A549 (cell line): Measurements from ENCODE around the gene SYNJ1. TPM values are rescaled to one million over a fixed set of nuclear protein-coding genes. Genes with fewer than 3 reads are reported as not detected.

Experiments
- ATAC-seq, 2 experiments: fragments of 200-7000 bp in 1 of 2; fragments of >200 bp in 1 of 2; cut with Nextera tagmentation in 1 of 2; cut with Tn5 transposase in 1 of 2; 3 replicates each; pipeline versions ENCODE4 v1.8.0 to v1.9.1; 2018 to 2020; ENCODE audit warnings: mild to moderate bottlenecking in 1 of 2, moderate library complexity in 1 of 2
- CTCF ChIA-PET: fragments of 300-600 bp; sonication (Branson Sonifier 250); formaldehyde crosslinking; extraction: SDS; loops from one replicate; lab custom pipeline; 2021; ENCODE audit warnings: antibody characterized with exemption, inconsistent platforms; lab: Yijun Ruan, JAX
- POLR2A ChIA-PET: fragments of 350-600 bp; formaldehyde crosslinking; extraction: SDS; loops from one replicate; lab custom pipeline; 2021; ENCODE audit warnings: antibody characterized with exemption, inconsistent platforms; lab: Yijun Ruan, JAX
- DNase-seq, 2 experiments: peaks; one replicate each; pipeline versions ENCODE4 v3.0.0 to v3.0.0-alpha.2; 2011 to 2016; ENCODE audit warnings: low read depth in 1 of 2, low spot score in 1 of 2
- FAIRE-seq: peaks from 2 replicates; lab custom pipeline; 2011; peaks lifted over from hg19 to GRCh38; lab: Jason Lieb, UNC
- H3K27ac ChIP-seq, 2 experiments: fragments of >200 bp; sonication (Bioruptor Twin); formaldehyde crosslinking; 3 replicates each; pipeline ENCODE4 v1.5.1; 2016 to 2017
- H3K4me1 ChIP-seq: fragments of >200 bp; sonication (Bioruptor Twin); formaldehyde crosslinking; 3 replicates; pipeline ENCODE4 v1.6.1; 2016
- H3K4me2 ChIP-seq: fragments of >200 bp; sonication (Bioruptor Twin); formaldehyde crosslinking; 3 replicates; pipeline ENCODE4 v1.6.1; 2016
- H3K4me3 ChIP-seq: fragments of >200 bp; sonication (Bioruptor Twin); formaldehyde crosslinking; 3 replicates; pipeline ENCODE4 v1.5.1; 2016
- H3K9me3 ChIP-seq: fragments of >200 bp; sonication (Bioruptor Twin); formaldehyde crosslinking; 3 replicates; pipeline ENCODE4 v1.6.1; 2016
- BCL3 ChIP-seq: fragments of >200 bp; sonication (Bioruptor Twin); formaldehyde crosslinking; IDR thresholded peaks from 3 replicates; pipeline ENCODE4 v1.6.1; 2016
- BHLHE40 ChIP-seq: IDR thresholded peaks from 2 replicates; pipeline ENCODE4 v1.6.1; 2012; ENCODE audit warnings: low read depth, low read length, inconsistent platforms
- CBX2 ChIP-seq: fragments of 200-600 bp; sonication (generic); IDR thresholded peaks from 2 replicates; pipeline ENCODE4 v1.6.1; 2016; ENCODE audit warnings: low read depth, mild to moderate bottlenecking, borderline replicate concordance
- CEBPB ChIP-seq, 2 experiments: fragments of >200 bp in 1 of 2; sonication (Bioruptor Twin) in 1 of 2; formaldehyde crosslinking in 1 of 2; IDR thresholded peaks; 2 replicates each; pipeline ENCODE4 v1.6.1; 2012 to 2016
- CHD2 ChIP-seq: fragments of 150-350 bp; IDR thresholded peaks from 2 replicates; pipeline ENCODE4 v1.6.1; 2014; ENCODE audit warnings: low read length; ENCODE audit not compliant: partially characterized antibody
- E2F6 ChIP-seq: IDR thresholded peaks from 2 replicates; pipeline ENCODE4 v1.6.1; 2012; ENCODE audit warnings: low read depth, borderline replicate concordance
- EHMT2 ChIP-seq: fragments of 200-600 bp; sonication (generic); IDR thresholded peaks from 2 replicates; pipeline ENCODE4 v1.6.1; 2016; ENCODE audit warnings: antibody characterized with exemption, low read depth, mild to moderate bottlenecking, moderate library complexity
- EP300 ChIP-seq, 2 experiments: fragments of >200 bp; sonication (Bioruptor Twin); formaldehyde crosslinking; IDR thresholded peaks; 2 replicates in 1 of 2; 3 replicates in 1 of 2; pipeline ENCODE4 v1.6.1; 2016 to 2017
- ESRRA ChIP-seq: fragments of 150-350 bp; IDR thresholded peaks from 2 replicates; pipeline ENCODE4 v1.6.1; 2014; ENCODE audit warnings: mild to moderate bottlenecking, low read length, borderline replicate concordance
- HEYL ChIP-seq: fragments of 250-450 bp; sonication (Bioruptor Pico); IDR thresholded peaks from 2 replicates; pipeline ENCODE4 v1.8.0; 2021; ENCODE audit warnings: mild to moderate bottlenecking, moderate library complexity
- HOXA7 ChIP-seq: fragments of 250-450 bp; sonication (Bioruptor Pico); IDR thresholded peaks from 2 replicates; pipeline ENCODE4 v1.5.0; 2020; ENCODE audit warnings: mild to moderate bottlenecking, moderate library complexity
- HOXB5 ChIP-seq: fragments of 250-450 bp; sonication (Bioruptor Pico); IDR thresholded peaks from 2 replicates; pipeline ENCODE4 v1.5.0; 2020; ENCODE audit warnings: mild to moderate bottlenecking, moderate library complexity
- JUNB ChIP-seq: fragments of >200 bp; sonication (Bioruptor Twin); formaldehyde crosslinking; IDR thresholded peaks from 2 replicates; pipeline ENCODE4 v1.6.1; 2016
- KDM1A ChIP-seq: fragments of 200-600 bp; sonication (generic); IDR thresholded peaks from 2 replicates; pipeline ENCODE4 v1.6.1; 2016; ENCODE audit warnings: low read depth, mild to moderate bottlenecking
- MAX ChIP-seq: IDR thresholded peaks from 2 replicates; pipeline ENCODE4 v1.6.1; 2012
- NFE2L2 ChIP-seq: fragments of 150-350 bp; conservative IDR thresholded peaks from 2 replicates; pipeline ENCODE4 v1.6.1; 2014; ENCODE audit warnings: low read length
- POLR2A ChIP-seq: IDR thresholded peaks from 2 replicates; pipeline ENCODE4 v1.6.1; 2012; ENCODE audit warnings: mild to moderate bottlenecking, low read length
- RCOR1 ChIP-seq: fragments of 150-350 bp; IDR thresholded peaks from 2 replicates; pipeline ENCODE4 v1.6.1; 2014; ENCODE audit warnings: antibody characterized with exemption, low read length, low read depth
- RFX5 ChIP-seq: fragments of 450-650 bp; IDR thresholded peaks from 2 replicates; pipeline ENCODE4 v1.7.1; 2014; ENCODE audit warnings: antibody characterized with exemption, mild to moderate bottlenecking, moderate library complexity
- RNF2 ChIP-seq: fragments of 200-600 bp; sonication (generic); IDR thresholded peaks from 2 replicates; pipeline ENCODE4 v1.6.1; 2016; ENCODE audit warnings: low read depth, mild to moderate bottlenecking, antibody characterized with exemption, moderate library complexity, borderline replicate concordance
- SMC3 ChIP-seq: fragments of >200 bp; sonication (Bioruptor Twin); formaldehyde crosslinking; IDR thresholded peaks from 3 replicates; pipeline ENCODE4 v1.6.1; 2018; ENCODE audit warnings: inconsistent platforms
- SREBF2 ChIP-seq: fragments of 450-650 bp; IDR thresholded peaks from 2 replicates; pipeline ENCODE4 v1.6.1; 2014; ENCODE audit warnings: mild to moderate bottlenecking, moderate library complexity
- TFCP2L1 ChIP-seq: fragments of 250-450 bp; sonication (Bioruptor Pico); IDR thresholded peaks from 2 replicates; pipeline ENCODE4 v1.5.0; 2021; ENCODE audit warnings: mild to moderate bottlenecking
- ZFP36 ChIP-seq: fragments of 450-650 bp; IDR thresholded peaks from 2 replicates; pipeline ENCODE4 v1.6.1; 2014; ENCODE audit warnings: borderline replicate concordance; ENCODE audit not compliant: partially characterized antibody
- ZNF302 ChIP-seq: fragments of 250-450 bp; sonication (Bioruptor Pico); IDR thresholded peaks from 2 replicates; pipeline ENCODE4 v1.9.0; 2021; ENCODE audit warnings: inconsistent platforms, mild to moderate bottlenecking, moderate library complexity
- WGBS: methylation state at CpG from one replicate; pipeline ENCODE4 v1.1.6; 2017; ENCODE audit errors: missing lambda C conversion rate; 5-methylcytosine and 5-hydroxymethylcytosine counted together
- polyA plus RNA-seq, 4 experiments: library from polyadenylated mRNA; depleted of rRNA in 3 of 4; stranded (reverse); fragments of >200 nt; fragmentation: RNase III in 1 of 4; extraction: RNeasy Plus Mini Kit Qiagen cat#74134 plus additional on column Dnase treatment in 1 of 4; gene quantifications; 2 replicates in 3 of 4; 3 replicates in 1 of 4; pipeline ENCODE4 v1.2.3, GENCODE V29; 2011 to 2017

SYNJ1 gene
- polyA plus RNA-seq, 2 of the 4 experiments (the other 2 are of a cell fraction): 2.3 to 3.8 TPM

GRCh38 chr21:32613436-32614043 is 114.3 kb downstream of the SYNJ1 start:
- TF ChIP-seq E2F6 (no peak), BHLHE40 (no peak), ESRRA (no peak), KDM1A (no peak), HEYL (CRISPR knock-in tag) (no peak), TFCP2L1 (no peak), CEBPB (IDR thresholded peaks at IDR 0.05) (no peak), RNF2 (no peak), BCL3 (no peak), HOXA7 (CRISPR knock-in tag) (no peak), SREBF2 (no peak), EHMT2 (no peak), MAX (no peak), CHD2 (no peak), SMC3 (no peak)
- TF ChIP-seq, all 56 proteins: peak for 0
- H3K9me3 ChIP-seq: no peaks in the 10 kb centered on the region
- POLR2A ChIA-PET: no interaction called here
- H3K4me3 ChIP-seq: peak overlapping the region; percentile 54
- no peak for ATAC-seq
- H3K4me1 ChIP-seq: 0 out of 3 replicates have a peak, but pooled peaks cover 8% of the 10 kb centered on the region
- DNase-seq: no peak
- WGBS: 77% methylated on average over 16 of the region's 16 CpGs
- no peak for FAIRE-seq
- CTCF ChIA-PET: interaction anchor here (1.2 to 1.4 kb wide), 2 partner anchors 13 kb away, joined by 3 to 7 read pairs; no protein-coding TSS in a partner anchor
- peak overlapping the region; percentile 89 to 99 for H3K27ac ChIP-seq
- peak overlapping the region; percentile 82 for H3K4me2 ChIP-seq

- ChIA-PET CTCF (interaction anchor here (1.2 to 1.4 kb wide), 2 partner anchors 12 to 13 kb away, joined by 3 to 7 read pairs; no protein-coding TSS in a partner anchor), POLR2A (no interaction called here)
- 4% methylated on average over 11 of the region's 15 CpGs for WGBS
- no peaks in the 10 kb centered on the region for H3K9me3 ChIP-seq
- H3K4me3 ChIP-seq: peak overlapping the region; percentile 54
- TF ChIP-seq TFCP2L1: no peak
- TF ChIP-seq CHD2: no peak
- TF ChIP-seq POLR2A: no peak
- no peak for TF ChIP-seq HEYL (CRISPR knock-in tag)
- TF ChIP-seq RFX5: no peak
- TF ChIP-seq RCOR1: no peak
- no peak for TF ChIP-seq NFE2L2
- TF ChIP-seq CBX2: no peak
- TF ChIP-seq MAX: no peak
- TF ChIP-seq CEBPB (IDR thresholded peaks at IDR 0.05): no peak
- TF ChIP-seq JUNB: no peak
- TF ChIP-seq BCL3: no peak
- TF ChIP-seq ZNF302 (CRISPR knock-in tag): no peak
- no peak for TF ChIP-seq ZFP36
- no peak for TF ChIP-seq HOXB5 (CRISPR knock-in tag)
- no peak for TF ChIP-seq EP300 (IDR thresholded peaks at IDR 0.05)
- DNase-seq (peak in 1 of 2 experiments; percentile 5), FAIRE-seq (no peak), ATAC-seq (peak; percentile 55 to 56; a peak in 5 of 6 replicates)
- H3K27ac ChIP-seq: peak overlapping the region; percentile 89 to 99
- H3K4me2 ChIP-seq: peak overlapping the region; percentile 82
- 0 out of 3 replicates have a peak, but pooled peaks cover 8% of the 10 kb centered on the region for H3K4me1 ChIP-seq
These were observed 114.8 kb downstream of the SYNJ1 start for GRCh38 chr21:32612999-32613337.
